ENCODE results near the gene ISLR. TPM values are rescaled to one million over a fixed set of nuclear protein-coding genes. Genes with fewer than 3 reads are reported as not detected.
A peak's percentile ranks its signal among the peaks of the same experiment; 100 is the strongest.

Gene ISLR
- total RNA-seq, 1 experiment from 2014 or later, result not detected

DNA sequence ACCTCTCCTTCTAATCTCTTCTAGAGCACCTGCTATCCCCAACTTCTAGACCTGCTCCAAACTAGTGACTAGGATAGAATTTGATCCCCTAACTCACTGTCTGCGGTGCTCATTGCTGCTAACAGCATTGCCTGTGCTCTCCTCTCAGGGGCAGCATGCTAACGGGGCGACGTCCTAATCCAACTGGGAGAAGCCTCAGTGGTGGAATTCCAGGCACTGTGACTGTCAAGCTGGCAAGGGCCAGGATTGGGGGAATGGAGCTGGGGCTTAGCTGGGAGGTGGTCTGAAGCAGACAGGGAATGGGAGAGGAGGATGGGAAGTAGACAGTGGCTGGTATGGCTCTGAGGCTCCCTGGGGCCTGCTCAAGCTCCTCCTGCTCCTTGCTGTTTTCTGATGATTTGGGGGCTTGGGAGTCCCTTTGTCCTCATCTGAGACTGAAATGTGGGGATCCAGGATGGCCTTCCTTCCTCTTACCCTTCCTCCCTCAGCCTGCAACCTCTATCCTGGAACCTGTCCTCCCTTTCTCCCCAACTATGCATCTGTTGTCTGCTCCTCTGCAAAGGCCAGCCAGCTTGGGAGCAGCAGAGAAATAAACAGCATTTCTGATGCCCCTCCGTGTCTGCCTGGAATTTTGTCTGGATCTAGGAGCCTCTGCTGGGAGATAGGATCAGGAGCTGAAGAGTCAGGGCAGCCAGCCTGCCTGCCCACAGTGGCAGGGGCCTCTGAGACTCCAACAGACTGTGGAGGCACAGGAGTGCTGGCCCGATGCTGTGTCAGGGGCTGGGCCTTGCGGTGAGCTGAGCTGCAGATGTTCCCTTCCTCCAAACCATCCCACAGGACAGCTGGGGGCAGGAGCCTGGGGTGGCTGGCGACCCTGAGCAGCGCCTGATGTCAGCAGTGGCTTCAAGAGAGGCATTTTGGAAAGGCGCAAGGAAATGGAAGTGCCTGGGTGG lies 3.0 kb downstream of the ISLR start:
- Histone ChIP-seq H3K9me2 (replicated peaks; ENCODE audit: low read length) (no peaks in the 10 kb centered on the region), H3K9ac (ENCODE audit: low read length) (no peak overlapping the region), H3K79me2 (ENCODE audit: low read length) (no peaks in the 10 kb centered on the region), H3K4me1 (ENCODE audit: insufficient read depth, low read length) (peaks cover 39% of the 10 kb centered on the region), H3K4me2 (ENCODE audit: low read length) (no peak overlapping the region), H3K36me3 (ENCODE audit: low read depth, low read length) (no peaks in the 10 kb centered on the region), H3K9me3 (ENCODE audit: low read length) (no peaks in the 10 kb centered on the region), H3K27me3 (ENCODE audit: low read length) (no peaks in the 10 kb centered on the region), H3K4me3 (ENCODE audit: low read length) (no peak overlapping the region), H4K20me1 (ENCODE audit: low read length) (no peaks in the 10 kb centered on the region), H2AFZ (ENCODE audit: low read length) (no peak overlapping the region), H3F3A (ENCODE audit: low read length, unreplicated experiment) (no peaks in the 10 kb centered on the region), H3K27ac (ENCODE audit: low read length) (no peak overlapping the region)
- ATAC-seq (no peak), DNase-seq (no peak)
- no peak for TF ChIP-seq EZH2 (IDR thresholded peaks at IDR 0.05; ENCODE audit: low read length, unreplicated experiment)
- TF ChIP-seq EZH2phosphoT487 (IDR thresholded peaks at IDR 0.05; ENCODE audit: borderline replicate concordance, low read length), result no peak
- TF ChIP-seq, protein P1, sequence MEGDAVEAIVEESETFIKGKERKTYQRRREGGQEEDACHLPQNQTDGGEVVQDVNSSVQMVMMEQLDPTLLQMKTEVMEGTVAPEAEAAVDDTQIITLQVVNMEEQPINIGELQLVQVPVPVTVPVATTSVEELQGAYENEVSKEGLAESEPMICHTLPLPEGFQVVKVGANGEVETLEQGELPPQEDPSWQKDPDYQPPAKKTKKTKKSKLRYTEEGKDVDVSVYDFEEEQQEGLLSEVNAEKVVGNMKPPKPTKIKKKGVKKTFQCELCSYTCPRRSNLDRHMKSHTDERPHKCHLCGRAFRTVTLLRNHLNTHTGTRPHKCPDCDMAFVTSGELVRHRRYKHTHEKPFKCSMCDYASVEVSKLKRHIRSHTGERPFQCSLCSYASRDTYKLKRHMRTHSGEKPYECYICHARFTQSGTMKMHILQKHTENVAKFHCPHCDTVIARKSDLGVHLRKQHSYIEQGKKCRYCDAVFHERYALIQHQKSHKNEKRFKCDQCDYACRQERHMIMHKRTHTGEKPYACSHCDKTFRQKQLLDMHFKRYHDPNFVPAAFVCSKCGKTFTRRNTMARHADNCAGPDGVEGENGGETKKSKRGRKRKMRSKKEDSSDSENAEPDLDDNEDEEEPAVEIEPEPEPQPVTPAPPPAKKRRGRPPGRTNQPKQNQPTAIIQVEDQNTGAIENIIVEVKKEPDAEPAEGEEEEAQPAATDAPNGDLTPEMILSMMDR (conservative IDR thresholded peaks at IDR 0.05; ENCODE audit: low read depth, low read length), result no peak
- BruUV-seq (replicated peaks), result no TSS peak
- ChIA-PET POLR2A (ENCODE audit: unreplicated experiment) (no interaction called here), CTCF (no interaction called here)
- intact Hi-C loops (cut with micrococcal nuclease), result no loop called here

DNA sequence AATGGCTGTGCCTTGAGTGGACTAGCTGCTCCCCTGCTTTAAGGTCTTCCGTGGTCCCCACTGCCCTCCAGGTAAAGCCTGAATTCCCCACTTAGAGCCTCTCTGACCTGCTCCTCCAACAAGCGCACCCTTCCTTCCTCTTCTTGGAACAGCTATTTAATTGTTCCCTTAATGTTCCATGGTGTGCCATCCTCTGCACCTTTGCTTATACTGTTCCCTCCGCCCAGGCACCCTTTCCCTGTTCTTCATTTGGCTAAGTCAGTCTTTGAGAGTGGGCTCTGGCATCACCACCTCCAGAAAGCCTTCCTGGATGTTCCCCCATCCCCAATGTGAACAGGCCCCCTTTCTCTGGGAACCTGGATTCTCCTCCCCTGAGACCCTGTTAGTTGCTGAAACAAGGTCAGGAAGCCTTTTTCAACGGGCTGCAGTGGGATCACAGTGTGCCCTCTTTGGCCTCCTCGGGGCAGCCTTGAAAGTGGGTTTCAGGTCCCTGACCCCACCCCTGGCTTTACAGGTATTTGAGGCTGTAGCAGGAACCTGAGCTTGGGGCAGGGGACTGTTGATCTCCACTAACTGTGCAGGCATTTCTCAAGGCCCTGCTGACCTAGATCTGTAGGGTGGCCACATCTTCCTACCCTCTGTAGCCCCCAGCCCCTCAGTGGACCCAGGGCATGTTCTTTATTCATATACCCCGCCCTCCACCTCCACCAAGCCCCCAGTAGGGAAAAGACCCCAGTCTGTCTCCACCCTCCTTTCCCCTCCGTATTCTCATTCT lies 5.0 kb downstream of the ISLR start:
- ATAC-seq (no peak), DNase-seq (no peak)
- H3K36me3 ChIP-seq (ENCODE audit: low read depth, low read length), result no peaks in the 10 kb centered on the region
- no peaks in the 10 kb centered on the region for H3F3A ChIP-seq (ENCODE audit: low read length, unreplicated experiment)
- H3K4me3 ChIP-seq (ENCODE audit: low read length), result no peak overlapping the region
- no peaks in the 10 kb centered on the region for H3K27me3 ChIP-seq (ENCODE audit: low read length)
- peak overlapping the region; percentile 36; the same call in 1 of the 2 replicates for H3K9ac ChIP-seq (ENCODE audit: low read length)
- no peaks in the 10 kb centered on the region for H4K20me1 ChIP-seq (ENCODE audit: low read length)
- ChIA-PET POLR2A (ENCODE audit: unreplicated experiment) (no interaction called here), CTCF (interaction anchor here (0.6 kb wide), 1 partner anchor 50 kb away, joined by 4 read pairs; no protein-coding TSS in a partner anchor)
- peak overlapping the region; percentile 45 for H3K4me2 ChIP-seq (ENCODE audit: low read length)
- H3K9me2 ChIP-seq (replicated peaks; ENCODE audit: low read length), result no peaks in the 10 kb centered on the region
- H3K79me2 ChIP-seq (ENCODE audit: low read length), result no peaks in the 10 kb centered on the region
- TF ChIP-seq EZH2 (IDR thresholded peaks at IDR 0.05; ENCODE audit: low read length, unreplicated experiment) (no peak), EZH2phosphoT487 (IDR thresholded peaks at IDR 0.05; ENCODE audit: borderline replicate concordance, low read length) (no peak)
- TF ChIP-seq, protein P1 (conservative IDR thresholded peaks at IDR 0.05; ENCODE audit: low read depth, low read length), result no peak
- no peaks in the 10 kb centered on the region for H3K9me3 ChIP-seq (ENCODE audit: low read length)
- intact Hi-C loops (cut with micrococcal nuclease), result no loop called here
- H2AFZ ChIP-seq (ENCODE audit: low read length), result no peak overlapping the region
- BruUV-seq (replicated peaks), result no TSS peak
- H3K4me1 ChIP-seq (ENCODE audit: insufficient read depth, low read length), result peaks cover 39% of the 10 kb centered on the region
- peak overlapping the region; percentile 97 for H3K27ac ChIP-seq (ENCODE audit: low read length)
